Measurements from ENCODE around the gene SOBP.
A peak's percentile ranks its signal among the peaks of the same experiment; 100 is the strongest.

SOBP gene

DNA sequence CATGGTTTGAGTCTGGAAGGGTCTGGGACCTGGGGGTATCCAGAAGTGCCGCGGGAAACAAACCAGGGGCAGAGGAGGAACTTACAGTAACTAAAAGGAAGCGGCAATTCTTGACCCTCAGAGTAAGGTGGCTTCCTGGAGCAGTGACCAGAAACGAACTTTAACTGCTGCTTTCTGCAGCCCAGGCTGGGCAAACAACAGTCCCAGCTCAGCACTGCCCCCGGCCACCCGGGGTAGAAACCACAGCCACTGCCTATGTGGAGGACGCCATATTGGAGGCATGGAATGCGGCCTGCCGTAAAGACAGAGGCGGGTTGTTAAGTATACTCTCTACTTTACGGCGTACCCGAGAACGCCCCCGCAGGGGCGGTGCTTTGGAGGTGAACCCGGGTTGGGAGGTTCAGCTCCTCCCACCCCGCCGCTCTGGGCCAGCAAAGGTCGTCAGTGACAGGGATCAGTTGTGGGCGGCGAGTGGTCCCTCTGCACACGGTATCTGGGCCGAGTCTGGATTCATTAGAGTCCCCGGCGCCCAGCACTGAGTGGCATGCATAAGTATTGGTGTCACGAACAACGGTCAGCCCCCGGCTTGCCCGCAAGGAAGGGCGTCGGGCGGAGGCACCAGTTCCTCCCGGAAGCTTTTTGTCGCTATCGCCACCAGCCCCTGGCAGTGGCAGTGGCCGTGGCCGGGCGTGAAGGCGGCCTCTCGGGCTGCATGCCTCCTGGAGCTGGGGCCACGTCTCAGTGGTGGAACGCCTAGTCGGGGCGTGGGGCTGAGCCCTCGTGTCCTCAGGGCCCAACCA lies 30.4 kb upstream of the SOBP start, which contains the start of gene PDSS2:
PDSS2 (minus strand) TSS at position 282 of the 800 bp plus-strand sequence; CDS start at position 3, 279 bp downstream.
- TF ChIP-seq EZH2 (IDR thresholded peaks at IDR 0.05; ENCODE audit: borderline replicate concordance, low read depth, low read length, severe bottlenecking): no peak
- TF ChIP-seq, protein P1, sequence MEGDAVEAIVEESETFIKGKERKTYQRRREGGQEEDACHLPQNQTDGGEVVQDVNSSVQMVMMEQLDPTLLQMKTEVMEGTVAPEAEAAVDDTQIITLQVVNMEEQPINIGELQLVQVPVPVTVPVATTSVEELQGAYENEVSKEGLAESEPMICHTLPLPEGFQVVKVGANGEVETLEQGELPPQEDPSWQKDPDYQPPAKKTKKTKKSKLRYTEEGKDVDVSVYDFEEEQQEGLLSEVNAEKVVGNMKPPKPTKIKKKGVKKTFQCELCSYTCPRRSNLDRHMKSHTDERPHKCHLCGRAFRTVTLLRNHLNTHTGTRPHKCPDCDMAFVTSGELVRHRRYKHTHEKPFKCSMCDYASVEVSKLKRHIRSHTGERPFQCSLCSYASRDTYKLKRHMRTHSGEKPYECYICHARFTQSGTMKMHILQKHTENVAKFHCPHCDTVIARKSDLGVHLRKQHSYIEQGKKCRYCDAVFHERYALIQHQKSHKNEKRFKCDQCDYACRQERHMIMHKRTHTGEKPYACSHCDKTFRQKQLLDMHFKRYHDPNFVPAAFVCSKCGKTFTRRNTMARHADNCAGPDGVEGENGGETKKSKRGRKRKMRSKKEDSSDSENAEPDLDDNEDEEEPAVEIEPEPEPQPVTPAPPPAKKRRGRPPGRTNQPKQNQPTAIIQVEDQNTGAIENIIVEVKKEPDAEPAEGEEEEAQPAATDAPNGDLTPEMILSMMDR (IDR thresholded peaks at IDR 0.05; ENCODE audit: borderline replicate concordance, extremely low read depth, low read length, poor library complexity, severe bottlenecking): peak; percentile 73
- Histone ChIP-seq H3K4me1 (ENCODE audit: insufficient read depth, low read length) (peaks cover 34% of the 10 kb centered on the region), H2AFZ (ENCODE audit: low read depth, low read length) (peak within 1 kb of the TSS; percentile 94), H4K20me1 (ENCODE audit: insufficient read depth, low read length) (no peaks in the 10 kb centered on the region), H3K4me3 (ENCODE audit: low read depth in 1 of 2, low read length in 2 of 2) (peak within 1 kb of the TSS; percentile 45 to 76), H3K36me3 (ENCODE audit: insufficient read depth, low read length) (no peaks in the 10 kb centered on the region; the same call in 1 of the 2 replicates), H3K27ac (ENCODE audit: low read length) (peak within 1 kb of the TSS; percentile 86), H3K79me2 (ENCODE audit: insufficient read depth, low read length) (peaks cover 47% of the 10 kb centered on the region), H3K9ac (ENCODE audit: low read depth, low read length) (peak within 1 kb of the TSS; percentile 71), H3K27me3 (ENCODE audit: insufficient read depth, low read length, poor library complexity) (no peaks in the 10 kb centered on the region), H3K4me2 (ENCODE audit: insufficient read depth, low read length) (peak within 1 kb of the TSS; percentile 85), H3K9me3 (ENCODE audit: insufficient read depth, low read length, severe bottlenecking) (no peaks in the 10 kb centered on the region)
- DNase-seq (peak; percentile 99), ATAC-seq (ENCODE audit: insufficient read depth, low read depth) (peak; percentile 93)

DNA sequence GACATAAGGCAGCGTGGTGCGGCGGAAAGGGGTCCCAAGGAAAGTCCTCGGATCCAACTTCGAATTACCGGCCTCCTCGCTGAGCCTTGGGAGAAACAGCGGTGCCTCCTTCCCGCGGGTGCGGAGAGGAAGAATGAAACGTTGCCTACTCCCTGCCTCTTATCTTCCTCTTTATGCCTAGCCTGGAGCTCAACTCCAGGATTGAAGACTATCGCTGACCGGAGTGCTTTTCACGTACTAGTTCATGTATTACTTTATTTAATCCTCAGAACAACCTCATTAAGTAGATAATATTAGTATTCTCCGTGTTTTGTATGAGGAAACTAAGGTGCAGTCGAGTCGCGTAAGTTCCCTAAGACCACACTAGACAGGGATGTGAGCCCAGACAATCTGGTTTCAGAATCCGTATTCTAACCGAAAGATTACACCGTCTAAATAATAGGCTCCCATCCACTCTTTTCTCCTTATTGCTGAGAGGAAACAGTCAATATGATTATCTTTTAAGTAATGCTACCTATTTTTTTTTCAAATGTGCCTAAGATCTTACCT lies 29.8 kb upstream of the SOBP start:
- Histone ChIP-seq H3K9ac (ENCODE audit: low read depth, low read length) (peak overlapping the region; percentile 71), H3K4me3 (ENCODE audit: low read depth in 1 of 2, low read length in 2 of 2) (peak overlapping the region; percentile 45 to 76; a peak in 3 of 4 replicates), H3K79me2 (ENCODE audit: insufficient read depth, low read length) (peaks cover 41% of the 10 kb centered on the region), H4K20me1 (ENCODE audit: insufficient read depth, low read length) (no peaks in the 10 kb centered on the region), H3K4me2 (ENCODE audit: insufficient read depth, low read length) (peak overlapping the region; percentile 84), H3K27ac (ENCODE audit: low read length) (peak overlapping the region; percentile 86), H2AFZ (ENCODE audit: low read depth, low read length) (peak overlapping the region; percentile 94), H3K27me3 (ENCODE audit: insufficient read depth, low read length, poor library complexity) (no peaks in the 10 kb centered on the region), H3K9me3 (ENCODE audit: insufficient read depth, low read length, severe bottlenecking) (no peaks in the 10 kb centered on the region), H3K4me1 (ENCODE audit: insufficient read depth, low read length) (peaks cover 34% of the 10 kb centered on the region), H3K36me3 (ENCODE audit: insufficient read depth, low read length) (no peaks in the 10 kb centered on the region; the same call in 1 of the 2 replicates)
- no peak for TF ChIP-seq EZH2 (IDR thresholded peaks at IDR 0.05; ENCODE audit: borderline replicate concordance, low read depth, low read length, severe bottlenecking)
- TF ChIP-seq, protein P1 (IDR thresholded peaks at IDR 0.05; ENCODE audit: borderline replicate concordance, extremely low read depth, low read length, poor library complexity, severe bottlenecking): no peak
- DNase-seq (no peak), ATAC-seq (ENCODE audit: insufficient read depth, low read depth) (no peak)

DNA sequence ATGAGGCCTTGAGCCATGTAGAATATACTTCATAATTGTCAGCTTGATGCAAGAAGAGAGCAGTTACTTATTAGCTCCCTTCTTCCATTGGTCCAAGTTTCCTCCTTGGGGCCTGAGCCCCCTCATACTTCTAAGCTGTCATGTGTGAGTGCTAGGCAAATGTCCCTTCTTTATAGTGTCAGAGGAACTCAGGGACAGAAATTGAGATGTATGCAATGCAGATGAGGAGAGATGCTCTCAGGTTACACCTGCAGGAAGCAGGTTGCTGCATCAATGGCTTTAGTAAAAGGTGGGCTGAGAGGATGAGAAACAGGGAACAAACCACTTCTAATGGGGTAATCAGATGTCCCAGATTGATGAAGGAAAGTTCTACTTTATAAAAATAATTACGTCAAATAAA lies 23.9 kb upstream of the SOBP start:
- Histone ChIP-seq H3K9me3 (ENCODE audit: insufficient read depth, low read length, severe bottlenecking) (no peaks in the 10 kb centered on the region), H3K4me3 (ENCODE audit: low read depth in 1 of 2, low read length in 2 of 2) (no peak overlapping the region), H3K4me1 (ENCODE audit: insufficient read depth, low read length) (no peaks in the 10 kb centered on the region), H3K4me2 (ENCODE audit: insufficient read depth, low read length) (no peak overlapping the region), H3K9ac (ENCODE audit: low read depth, low read length) (no peak overlapping the region), H2AFZ (ENCODE audit: low read depth, low read length) (no peak overlapping the region), H3K27ac (ENCODE audit: low read length) (no peak overlapping the region), H3K36me3 (ENCODE audit: insufficient read depth, low read length) (no peaks in the 10 kb centered on the region), H3K79me2 (ENCODE audit: insufficient read depth, low read length) (no peaks in the 10 kb centered on the region), H4K20me1 (ENCODE audit: insufficient read depth, low read length) (no peaks in the 10 kb centered on the region), H3K27me3 (ENCODE audit: insufficient read depth, low read length, poor library complexity) (no peaks in the 10 kb centered on the region)
- TF ChIP-seq, protein P1 (IDR thresholded peaks at IDR 0.05; ENCODE audit: borderline replicate concordance, extremely low read depth, low read length, poor library complexity, severe bottlenecking): no peak
- no peak for TF ChIP-seq EZH2 (IDR thresholded peaks at IDR 0.05; ENCODE audit: borderline replicate concordance, low read depth, low read length, severe bottlenecking)
- ATAC-seq (ENCODE audit: insufficient read depth, low read depth) (no peak), DNase-seq (no peak)
